Esophagus muscularis mucosa (tissue), 3 donors: Measurements from ENCODE around the gene BGLAP.

Experiments
- POLR2A ChIP-seq: fragments of 450-650 bp; IDR thresholded peaks from one replicate; pipeline ENCODE4 v1.6.1; 2017; ENCODE audit warnings: antibody characterized with exemption, moderate library complexity, mild to moderate bottlenecking, low read depth
- POLR2AphosphoS5 ChIP-seq, 2 donors: sonication (generic); formaldehyde crosslinking; IDR thresholded peaks; one replicate each; pipeline ENCODE4 v1.6.1; 2017; ENCODE audit warnings: antibody characterized with exemption in 2 of 2
- TF ChIP-seq, protein P1 (sequence below), 3 experiments: fragments of 200-600 bp in 2 of 3; fragments of 450-650 bp in 1 of 3; sonication (generic) in 2 of 3; IDR thresholded peaks; one replicate each; pipeline ENCODE4 v1.5.1; 2017 to 2019; ENCODE audit warnings: antibody characterized with exemption in 3 of 3, mild to moderate bottlenecking in 2 of 3, moderate library complexity in 1 of 3

DNA sequence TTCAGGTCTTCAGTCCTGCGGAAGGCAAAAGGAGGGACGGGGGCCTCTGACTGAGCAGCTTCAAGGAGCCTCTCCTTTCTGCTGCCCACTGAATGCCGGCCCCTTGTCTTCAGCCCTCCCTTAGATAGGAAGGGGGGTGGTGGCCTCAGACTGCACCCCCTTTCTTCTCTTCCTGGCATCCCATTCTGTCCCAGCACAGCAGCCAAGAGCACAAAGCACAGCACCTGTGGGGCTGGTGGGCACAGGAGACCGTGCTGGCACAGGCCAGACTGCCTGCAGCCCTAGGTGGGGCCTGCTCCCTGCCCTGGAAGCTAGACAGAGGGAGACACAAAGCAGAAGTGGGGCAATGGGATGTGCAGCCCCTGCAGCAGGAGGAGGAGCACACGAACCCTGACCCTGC is 7.6 kb downstream of the BGLAP start:
- TF ChIP-seq POLR2AphosphoS5 (IDR thresholded peaks at IDR 0.05) (no peak), POLR2A (no peak)
- TF ChIP-seq, protein P1, sequence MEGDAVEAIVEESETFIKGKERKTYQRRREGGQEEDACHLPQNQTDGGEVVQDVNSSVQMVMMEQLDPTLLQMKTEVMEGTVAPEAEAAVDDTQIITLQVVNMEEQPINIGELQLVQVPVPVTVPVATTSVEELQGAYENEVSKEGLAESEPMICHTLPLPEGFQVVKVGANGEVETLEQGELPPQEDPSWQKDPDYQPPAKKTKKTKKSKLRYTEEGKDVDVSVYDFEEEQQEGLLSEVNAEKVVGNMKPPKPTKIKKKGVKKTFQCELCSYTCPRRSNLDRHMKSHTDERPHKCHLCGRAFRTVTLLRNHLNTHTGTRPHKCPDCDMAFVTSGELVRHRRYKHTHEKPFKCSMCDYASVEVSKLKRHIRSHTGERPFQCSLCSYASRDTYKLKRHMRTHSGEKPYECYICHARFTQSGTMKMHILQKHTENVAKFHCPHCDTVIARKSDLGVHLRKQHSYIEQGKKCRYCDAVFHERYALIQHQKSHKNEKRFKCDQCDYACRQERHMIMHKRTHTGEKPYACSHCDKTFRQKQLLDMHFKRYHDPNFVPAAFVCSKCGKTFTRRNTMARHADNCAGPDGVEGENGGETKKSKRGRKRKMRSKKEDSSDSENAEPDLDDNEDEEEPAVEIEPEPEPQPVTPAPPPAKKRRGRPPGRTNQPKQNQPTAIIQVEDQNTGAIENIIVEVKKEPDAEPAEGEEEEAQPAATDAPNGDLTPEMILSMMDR (IDR thresholded peaks at IDR 0.05): no peak
